BLaER1 treated with 17β-estradiol and CSF1 and Interleukin-3, amounts not matched to agents 10 nM and 100 nM (cell line): Measurements from ENCODE around the gene PDIA3.
"Not testable (repeated sequence)": the region's sequence is repeated elsewhere in the genome, so short reads cannot be mapped to it uniquely, and the experiment has no call there.

Experiments
- H3K27ac ChIP-seq, 11 experiments: shearing (Covaris generic); formaldehyde crosslinking; 2 replicates each; pipeline ENCODE4 v1.8.1; 2022
- H3K27me3 ChIP-seq, 11 experiments: shearing (Covaris generic); formaldehyde crosslinking; 2 replicates each; pipeline ENCODE4 v1.8.1; 2022
- H3K36me3 ChIP-seq, 11 experiments: shearing (Covaris generic); formaldehyde crosslinking; 2 replicates each; pipeline ENCODE4 v1.8.1; 2022
- H3K4me1 ChIP-seq, 10 experiments: shearing (Covaris generic); formaldehyde crosslinking; 2 replicates each; pipeline ENCODE4 v1.8.1; 2022
- H3K4me2 ChIP-seq, 11 experiments: shearing (Covaris generic); formaldehyde crosslinking; 2 replicates each; pipeline ENCODE4 v1.8.1; 2022
- H3K4me3 ChIP-seq, 10 experiments: shearing (Covaris generic); formaldehyde crosslinking; 2 replicates each; pipeline ENCODE4 v1.8.1; 2022
- H3K9ac ChIP-seq, 11 experiments: shearing (Covaris generic); formaldehyde crosslinking; 2 replicates each; pipeline ENCODE4 v1.8.1; 2022
- H3K9me3 ChIP-seq, 11 experiments: shearing (Covaris generic); formaldehyde crosslinking; replicated peaks in 1 of 11; 2 replicates each; pipeline ENCODE4 v1.8.1; 2022
- H4K20me1 ChIP-seq, 11 experiments: shearing (Covaris generic); formaldehyde crosslinking; 2 replicates each; pipeline ENCODE4 v1.8.1; 2022
- Cebpa-rat ChIP-seq, 11 experiments: shearing (Covaris generic); IDR thresholded peaks; 2 replicates each; pipeline ENCODE4 v1.8.1; 2022

PDIA3 gene

GRCh38 chr15:43746245-43746902 is at the start of gene PDIA3:
PDIA3 (plus strand) TSS chr15:43746438; CDS start chr15:43746540, 102 bp downstream.
- Histone ChIP-seq H3K4me1 (peaks cover 38 to 58% (median 46%) of the 10 kb centered on the region in 10 experiments), H3K36me3 (peaks cover 4 to 28% (median 22%) of the 10 kb centered on the region in 11 experiments), H3K9ac (peak within 1 kb of the TSS; percentile 95 to 98 (median 97)), H3K4me3 (peak within 1 kb of the TSS; percentile 82 to 95 (median 88)), H3K4me2 (peak within 1 kb of the TSS; percentile 83 to 96 (median 89)), H3K27ac (peak within 1 kb of the TSS; percentile 93 to 99 (median 96)), H4K20me1 (peaks cover 44 to 49% (median 45%) of the 10 kb centered on the region in 11 experiments; a peak in 21 of 22 replicates)
- H3K9me3 ChIP-seq, H3K27me3 ChIP-seq: not testable (repeated sequence)

GRCh38 chr15:43702174-43702573 is 44.1 kb upstream of the PDIA3 start:
- Histone ChIP-seq H3K27ac (no peak overlapping the region), H3K27me3 (no peaks in the 10 kb centered on the region), H3K4me1 (no peaks in the 10 kb centered on the region), H3K9ac (no peak overlapping the region), H3K4me3 (no peak overlapping the region), H3K4me2 (no peak overlapping the region), H3K9me3 (no peaks in the 10 kb centered on the region), H4K20me1 (no peaks in the 10 kb centered on the region), H3K36me3 (no peaks in the 10 kb centered on the region)
- TF ChIP-seq Cebpa-rat (IDR thresholded peaks at IDR 0.05), result no peak

DNA sequence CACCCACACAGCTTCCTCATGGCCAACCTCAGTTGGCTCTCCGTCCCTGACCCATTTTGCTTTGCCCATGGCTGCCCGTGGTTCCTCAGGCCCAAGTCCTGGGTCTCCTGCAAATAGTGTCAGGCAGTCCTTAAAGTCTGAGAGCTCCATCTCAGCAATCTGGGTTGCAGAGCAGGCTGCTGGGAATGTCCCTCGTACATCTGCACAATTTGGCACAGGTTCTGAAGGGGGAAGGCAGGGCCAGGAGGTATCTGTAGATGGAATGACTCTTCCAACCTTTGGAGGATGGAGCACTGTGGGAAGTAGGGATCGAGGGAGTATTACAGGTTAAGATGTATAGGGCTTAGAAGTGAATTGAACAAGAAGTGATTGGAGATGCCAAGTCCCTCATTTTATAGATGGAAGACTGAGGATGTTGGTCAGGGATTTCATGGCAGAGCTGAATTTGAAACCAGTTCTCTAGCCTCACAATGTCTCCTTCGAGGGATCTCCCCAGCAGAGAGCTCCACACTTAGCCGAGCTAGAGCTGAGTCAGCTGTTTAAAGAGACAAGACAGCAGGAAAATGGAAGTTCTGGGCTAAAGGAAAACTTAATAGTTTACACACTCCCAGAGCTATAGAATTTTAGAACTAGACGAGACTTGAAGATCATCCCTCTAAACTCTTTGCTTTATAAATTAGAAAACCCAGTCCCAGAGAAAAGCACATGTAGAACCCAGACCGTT is 43.4 kb upstream of the PDIA3 start:
- Histone ChIP-seq H3K9me3 (no peaks in the 10 kb centered on the region), H3K4me3 (no peak overlapping the region), H3K36me3 (no peaks in the 10 kb centered on the region), H3K9ac (no peak overlapping the region), H3K27ac (no peak overlapping the region), H3K4me1 (no peaks in the 10 kb centered on the region), H3K27me3 (no peaks in the 10 kb centered on the region), H3K4me2 (no peak overlapping the region), H4K20me1 (no peaks in the 10 kb centered on the region)
- TF ChIP-seq Cebpa-rat (IDR thresholded peaks at IDR 0.05), result no peak

DNA sequence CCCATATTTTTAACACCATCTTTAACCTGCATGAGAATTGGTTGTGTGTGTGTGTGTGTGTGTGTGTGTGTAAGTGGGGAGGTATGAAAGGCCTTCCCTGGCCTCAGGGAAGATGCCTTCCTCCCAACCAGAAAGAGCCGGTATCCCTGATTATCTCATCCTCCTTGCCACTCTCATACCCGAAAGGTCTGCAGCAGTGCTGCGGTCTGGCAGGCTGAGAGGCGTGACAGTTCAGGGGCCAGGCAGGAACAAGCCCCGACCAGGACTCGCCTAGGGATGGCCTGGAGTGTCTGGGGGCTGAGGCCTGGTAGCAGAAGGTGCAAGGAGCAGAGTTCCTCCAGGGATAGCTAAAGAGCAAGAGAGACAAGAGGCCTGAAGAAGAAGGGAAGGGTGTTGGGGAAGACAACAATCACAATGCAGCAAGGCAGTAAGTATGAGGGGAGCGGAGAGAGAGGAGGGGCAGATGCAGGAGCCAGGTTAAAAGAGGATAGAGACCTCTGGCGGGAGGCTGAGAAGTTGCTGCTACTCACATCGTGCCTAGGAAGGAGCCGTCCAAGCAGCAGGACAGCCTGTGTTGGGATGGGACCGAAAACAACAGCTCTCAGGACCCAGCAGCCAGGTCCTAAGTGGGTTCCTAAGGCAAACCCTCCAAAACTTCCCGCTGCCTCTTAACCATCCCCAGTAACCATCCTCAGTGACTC is 35.7 kb upstream of the PDIA3 start:
- not testable (repeated sequence) for H3K9ac ChIP-seq, H3K27me3 ChIP-seq, H3K9me3 ChIP-seq, H4K20me1 ChIP-seq, H3K4me1 ChIP-seq, H3K4me3 ChIP-seq, H3K4me2 ChIP-seq, H3K27ac ChIP-seq, H3K36me3 ChIP-seq

DNA sequence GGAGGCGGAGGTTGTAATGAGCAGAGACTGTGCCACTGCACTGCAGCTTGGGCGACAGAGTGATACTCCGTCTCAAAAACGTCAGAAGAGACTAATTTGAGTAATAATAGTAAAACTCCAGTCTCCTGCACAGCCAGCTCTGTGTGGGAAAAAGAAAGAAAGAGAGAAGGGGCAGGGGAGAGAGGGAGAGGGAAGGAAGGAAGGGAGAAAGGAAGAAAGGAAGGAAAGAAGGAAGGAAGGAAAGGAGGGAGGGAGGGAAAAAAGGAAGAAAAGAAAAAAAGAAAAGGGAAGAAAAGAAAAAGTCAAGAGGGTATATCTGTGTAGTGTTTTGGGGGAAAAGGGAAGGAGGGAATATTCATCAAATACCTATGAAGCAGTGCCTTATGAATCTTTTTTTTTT is 23.1 kb upstream of the PDIA3 start:
- Histone ChIP-seq H3K27ac (no peak overlapping the region), H4K20me1 (no peaks in the 10 kb centered on the region), H3K9me3 (no peaks in the 10 kb centered on the region), H3K4me1 (no peaks in the 10 kb centered on the region), H3K4me3 (no peak overlapping the region), H3K36me3 (no peaks in the 10 kb centered on the region), H3K9ac (no peak overlapping the region), H3K4me2 (no peak overlapping the region), H3K27me3 (no peaks in the 10 kb centered on the region)
- TF ChIP-seq Cebpa-rat (IDR thresholded peaks at IDR 0.05), result no peak

DNA sequence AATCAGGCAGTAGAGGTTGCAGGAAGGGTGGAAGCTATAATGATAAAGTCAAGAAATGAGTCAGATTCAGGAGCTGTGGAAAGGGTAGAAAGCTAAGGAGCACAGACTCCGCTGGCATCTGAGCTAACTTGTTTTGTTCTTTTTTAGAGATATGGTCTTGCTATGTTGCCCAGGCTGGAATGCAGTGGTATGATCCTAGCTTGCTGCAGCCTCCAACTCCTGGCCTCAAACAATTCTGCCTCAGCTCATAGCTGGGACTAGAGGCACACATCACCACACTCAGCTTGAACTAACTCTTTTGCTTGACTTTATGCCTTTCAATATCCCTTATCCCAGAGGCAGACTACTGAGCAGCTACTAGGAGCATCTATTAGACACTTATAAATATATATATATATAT is 19.9 kb upstream of the PDIA3 start:
- not testable (repeated sequence) for H3K4me1 ChIP-seq, H3K4me2 ChIP-seq, H3K36me3 ChIP-seq, H3K27ac ChIP-seq, H3K9me3 ChIP-seq, H3K9ac ChIP-seq, H3K27me3 ChIP-seq, H4K20me1 ChIP-seq, H3K4me3 ChIP-seq

DNA sequence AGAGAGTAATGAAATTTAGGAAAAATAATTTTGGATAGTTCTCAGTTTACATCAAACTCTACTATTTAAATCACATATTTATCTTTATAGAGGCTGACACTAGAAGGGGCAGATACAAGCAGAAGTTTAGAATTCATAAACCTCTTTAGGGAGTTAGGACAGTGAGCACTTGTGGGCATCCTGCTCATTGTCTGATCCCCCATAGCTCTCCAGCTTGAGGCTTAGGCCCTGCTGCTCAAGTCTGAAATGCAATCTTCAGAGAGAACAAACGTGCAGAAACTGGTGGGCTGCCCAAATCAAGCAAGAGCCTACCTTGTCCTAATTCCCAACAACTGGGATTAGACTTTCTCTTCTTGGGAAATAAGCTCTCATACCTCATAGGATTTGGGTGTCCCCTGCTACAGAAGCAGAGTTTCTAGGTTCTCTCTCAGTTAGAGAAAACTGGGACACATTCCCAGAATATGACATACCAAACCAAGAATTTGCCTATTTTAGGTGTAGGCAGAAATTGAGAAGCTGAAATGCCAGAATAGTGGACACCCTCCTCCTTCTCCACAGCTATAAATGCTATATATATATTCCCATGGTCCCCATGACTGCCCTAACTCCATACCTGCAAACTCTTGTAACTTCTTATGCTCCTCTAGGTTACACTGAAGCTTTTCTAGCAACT is 18.0 kb upstream of the PDIA3 start:
- not testable (repeated sequence) for H3K27me3 ChIP-seq, H3K36me3 ChIP-seq, H3K9me3 ChIP-seq, H3K4me3 ChIP-seq, H3K9ac ChIP-seq, H3K4me2 ChIP-seq, H3K27ac ChIP-seq, H3K4me1 ChIP-seq, H4K20me1 ChIP-seq

DNA sequence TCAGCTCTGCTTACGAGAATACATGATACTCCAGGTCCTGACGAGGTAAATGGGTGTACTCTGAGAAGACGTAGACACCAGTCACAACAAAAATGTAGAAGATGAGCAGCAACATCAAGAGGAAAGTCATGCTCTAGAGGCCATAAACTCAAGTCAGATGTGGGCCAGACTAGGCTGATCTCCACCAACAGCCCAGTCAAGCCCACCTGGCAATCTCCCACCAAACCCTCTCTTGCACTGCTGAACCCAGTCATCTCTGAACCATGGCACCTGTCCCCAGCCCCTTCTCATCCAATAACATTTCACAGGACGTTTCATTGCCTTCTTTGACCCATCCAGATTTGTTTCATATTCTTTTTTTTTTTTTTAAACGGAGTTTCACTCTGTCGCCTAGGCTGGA is 10.8 kb upstream of the PDIA3 start:
- Histone ChIP-seq H3K27me3 (no peaks in the 10 kb centered on the region), H3K9me3 (no peaks in the 10 kb centered on the region), H3K4me2 (peak overlapping the region in 4 of 11 experiments; percentile 2 to 36 (median 10); a peak in 2 of 22 replicates), H3K9ac (no peak overlapping the region), H3K4me3 (no peak overlapping the region), H3K36me3 (no peaks in the 10 kb centered on the region), H3K4me1 (peaks cover 0 to 9% (median 0%) of the 10 kb centered on the region in 10 experiments; a peak in 4 of 20 replicates), H4K20me1 (no peaks in the 10 kb centered on the region), H3K27ac (no peak overlapping the region)
- no peak for TF ChIP-seq Cebpa-rat (IDR thresholded peaks at IDR 0.05)

GRCh38 chr15:43746903-43747309 is 668 bp downstream of the PDIA3 start:
- H3K4me1 ChIP-seq, result peaks cover 38 to 63% (median 48%) of the 10 kb centered on the region in 10 experiments
- H4K20me1 ChIP-seq, result peaks cover 49 to 54% (median 50%) of the 10 kb centered on the region in 11 experiments; a peak in 21 of 22 replicates
- H3K9ac ChIP-seq, result peak overlapping the region; percentile 95 to 98 (median 97)
- peak overlapping the region; percentile 82 to 95 (median 88) for H3K4me3 ChIP-seq
- peak overlapping the region; percentile 82 to 96 (median 88) for H3K4me2 ChIP-seq
- peak overlapping the region; percentile 93 to 99 (median 96) for H3K27ac ChIP-seq
- not testable (repeated sequence) for H3K9me3 ChIP-seq, H3K27me3 ChIP-seq
- peaks cover 9 to 33% (median 27%) of the 10 kb centered on the region in 11 experiments for H3K36me3 ChIP-seq
